Stimulated activated naive CD8-positive, alpha-beta T cell treated with anti-CD3 and anti-CD28 coated beads, Interleukin-15, Interleukin-2, amounts not matched to agents 100 ng/mL and 50 ng/mL, for 24 hours (primary cell): ENCODE data around the gene AKT3.

ENCODE experiments used
- H3K27ac Mint-ChIP-seq: one replicate; pipeline ENCODE4 v1.8.0; 2021; ENCODE audit warnings: mild to moderate bottlenecking, mixed read lengths
- H3K27me3 Mint-ChIP-seq: one replicate; pipeline ENCODE4 v1.8.0; 2021; ENCODE audit warnings: mixed read lengths
- H3K36me3 Mint-ChIP-seq: one replicate; pipeline ENCODE4 v1.8.0; 2021; ENCODE audit warnings: low read depth, mixed read lengths
- H3K4me1 Mint-ChIP-seq: one replicate; pipeline ENCODE4 v1.8.0; 2021; ENCODE audit warnings: low read depth, mixed read lengths
- H3K4me3 Mint-ChIP-seq: one replicate; pipeline ENCODE4 v1.8.0; 2021; ENCODE audit warnings: mild to moderate bottlenecking, mixed read lengths
- H3K9me3 Mint-ChIP-seq: one replicate; pipeline ENCODE4 v1.8.0; 2021; ENCODE audit warnings: mixed read lengths

The AKT3 gene

GRCh38 chr1:243438815-243439214 lies 411.2 kb downstream of the AKT3 start:
- Mint-ChIP-seq H3K4me1 (no peaks in the 10 kb centered on the region), H3K27ac (no peak overlapping the region), H3K9me3 (no peaks in the 10 kb centered on the region), H3K4me3 (no peak overlapping the region), H3K36me3 (peaks cover 11% of the 10 kb centered on the region), H3K27me3 (no peaks in the 10 kb centered on the region)
